Osteoblast (primary cell): ENCODE data around the gene R3HCC1L. TPM values are rescaled to one million over a fixed set of nuclear protein-coding genes. Genes with fewer than 3 reads are reported as not detected.

ENCODE experiments used
- DNase-seq: peaks from one replicate; pipeline ENCODE4 v3.0.0; 2011; ENCODE audit warnings: low spot score, mixed read lengths; ENCODE audit not compliant: insufficient read length; ENCODE audit errors: missing footprints
- H2AFZ ChIP-seq: 2 replicates; pipeline ENCODE4 v1.6.0; 2011; ENCODE audit warnings: mild to moderate bottlenecking, low read length
- H3K27ac ChIP-seq: 2 replicates; pipeline ENCODE4 v1.5.1; 2011; ENCODE audit warnings: mild to moderate bottlenecking, low read depth, low read length, moderate library complexity
- H3K27me3 ChIP-seq: 2 replicates; pipeline ENCODE4 v1.6.0; 2012; ENCODE audit warnings: mild to moderate bottlenecking, control low read depth, inconsistent platforms, low read length, moderate library complexity; ENCODE audit not compliant: insufficient read depth
- H3K36me3 ChIP-seq: 2 replicates; pipeline ENCODE4 v1.5.1; 2011; ENCODE audit warnings: mild to moderate bottlenecking, low read length, control low read depth, moderate library complexity; ENCODE audit not compliant: insufficient read depth
- H3K4me1 ChIP-seq: 2 replicates; pipeline ENCODE4 v1.5.1; 2011; ENCODE audit warnings: mild to moderate bottlenecking, low read length, control low read depth, moderate library complexity; ENCODE audit not compliant: insufficient read depth
- H3K4me2 ChIP-seq: 2 replicates; pipeline ENCODE4 v1.6.0; 2011; ENCODE audit warnings: mild to moderate bottlenecking, low read length; ENCODE audit not compliant: insufficient read depth
- H3K4me3 ChIP-seq: fragments of 200-600 bp; sonication (generic); 3 replicates; pipeline ENCODE4 v1.5.1; 2012; ENCODE audit warnings: mild to moderate bottlenecking, low read length, inconsistent platforms; ENCODE audit not compliant: insufficient read depth
- H3K79me2 ChIP-seq: 2 replicates; pipeline ENCODE4 v1.6.0; 2012; ENCODE audit warnings: mild to moderate bottlenecking, low read length, control low read depth, inconsistent platforms; ENCODE audit not compliant: insufficient read depth
- H3K9me3 ChIP-seq: 2 replicates; pipeline ENCODE4 v1.5.1; 2011; ENCODE audit warnings: low read depth, low read length, control low read depth
- H4K20me1 ChIP-seq: 2 replicates; pipeline ENCODE4 v1.6.0; 2012; ENCODE audit warnings: mild to moderate bottlenecking, low read length, control low read depth; ENCODE audit not compliant: insufficient read depth
- total RNA-seq: library from RNA; depleted of rRNA; stranded (reverse); fragments of >200 nt; gene quantifications from 2 replicates; pipeline ENCODE4 v1.2.3, GENCODE V29; 2012
- TF ChIP-seq, protein P1 (sequence below): IDR thresholded peaks from 2 replicates; pipeline ENCODE4 v1.5.1; 2011; ENCODE audit warnings: mild to moderate bottlenecking, low read depth, low read length, moderate library complexity; ENCODE audit errors: extremely low read depth

Gene R3HCC1L
- total RNA-seq, 1 donor, result 15.9 TPM

DNA sequence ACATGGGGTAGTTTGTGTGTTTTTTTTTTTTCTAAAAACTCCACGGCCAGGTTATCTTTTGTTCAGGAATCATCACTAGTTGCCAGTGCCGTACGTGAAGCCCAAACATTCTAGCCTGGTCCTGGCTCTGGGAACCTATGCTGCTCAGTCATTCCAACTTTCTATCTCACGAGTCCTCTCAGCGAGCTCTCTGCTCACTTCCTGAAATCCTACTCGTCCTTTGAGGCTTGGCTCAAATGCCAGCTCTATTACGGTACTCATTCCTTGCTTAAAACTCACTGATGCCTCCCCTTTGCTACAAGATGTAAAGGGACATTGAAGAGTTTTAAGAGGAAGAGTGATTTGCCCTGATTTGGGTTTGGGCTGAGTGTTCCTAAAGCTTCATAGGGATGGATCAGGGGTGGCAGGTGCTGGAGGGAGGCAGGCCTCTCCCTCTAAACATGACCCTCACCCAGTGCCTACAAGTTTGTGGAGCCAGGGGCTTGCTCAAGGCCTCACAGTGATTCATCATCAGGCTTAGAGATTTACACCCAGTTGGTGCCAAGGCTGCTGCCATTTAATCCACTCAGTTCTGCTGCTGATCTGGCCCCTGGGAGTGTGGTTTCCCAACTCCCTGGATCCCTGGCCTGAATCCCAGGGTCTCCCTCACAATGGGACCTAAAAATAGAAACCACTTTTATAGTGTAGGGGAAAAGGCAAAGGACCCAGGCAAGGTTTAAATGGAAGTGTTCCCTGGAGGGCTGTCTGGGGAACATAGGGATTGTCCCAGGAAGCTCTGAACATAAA lies 46.1 kb upstream of the R3HCC1L start:
- no peaks in the 10 kb centered on the region for H3K79me2 ChIP-seq
- no peak overlapping the region for H3K27ac ChIP-seq
- H3K4me3 ChIP-seq, result no peak overlapping the region
- no peaks in the 10 kb centered on the region for H3K4me1 ChIP-seq
- H3K36me3 ChIP-seq, result no peaks in the 10 kb centered on the region
- TF ChIP-seq, protein P1, sequence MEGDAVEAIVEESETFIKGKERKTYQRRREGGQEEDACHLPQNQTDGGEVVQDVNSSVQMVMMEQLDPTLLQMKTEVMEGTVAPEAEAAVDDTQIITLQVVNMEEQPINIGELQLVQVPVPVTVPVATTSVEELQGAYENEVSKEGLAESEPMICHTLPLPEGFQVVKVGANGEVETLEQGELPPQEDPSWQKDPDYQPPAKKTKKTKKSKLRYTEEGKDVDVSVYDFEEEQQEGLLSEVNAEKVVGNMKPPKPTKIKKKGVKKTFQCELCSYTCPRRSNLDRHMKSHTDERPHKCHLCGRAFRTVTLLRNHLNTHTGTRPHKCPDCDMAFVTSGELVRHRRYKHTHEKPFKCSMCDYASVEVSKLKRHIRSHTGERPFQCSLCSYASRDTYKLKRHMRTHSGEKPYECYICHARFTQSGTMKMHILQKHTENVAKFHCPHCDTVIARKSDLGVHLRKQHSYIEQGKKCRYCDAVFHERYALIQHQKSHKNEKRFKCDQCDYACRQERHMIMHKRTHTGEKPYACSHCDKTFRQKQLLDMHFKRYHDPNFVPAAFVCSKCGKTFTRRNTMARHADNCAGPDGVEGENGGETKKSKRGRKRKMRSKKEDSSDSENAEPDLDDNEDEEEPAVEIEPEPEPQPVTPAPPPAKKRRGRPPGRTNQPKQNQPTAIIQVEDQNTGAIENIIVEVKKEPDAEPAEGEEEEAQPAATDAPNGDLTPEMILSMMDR, result no peak
- no peak overlapping the region for H2AFZ ChIP-seq
- peaks cover 3% of the 10 kb centered on the region for H4K20me1 ChIP-seq
- no peaks in the 10 kb centered on the region for H3K9me3 ChIP-seq
- H3K4me2 ChIP-seq, result no peak overlapping the region
- peak; percentile 78 for DNase-seq
- H3K27me3 ChIP-seq, result no peaks in the 10 kb centered on the region

DNA sequence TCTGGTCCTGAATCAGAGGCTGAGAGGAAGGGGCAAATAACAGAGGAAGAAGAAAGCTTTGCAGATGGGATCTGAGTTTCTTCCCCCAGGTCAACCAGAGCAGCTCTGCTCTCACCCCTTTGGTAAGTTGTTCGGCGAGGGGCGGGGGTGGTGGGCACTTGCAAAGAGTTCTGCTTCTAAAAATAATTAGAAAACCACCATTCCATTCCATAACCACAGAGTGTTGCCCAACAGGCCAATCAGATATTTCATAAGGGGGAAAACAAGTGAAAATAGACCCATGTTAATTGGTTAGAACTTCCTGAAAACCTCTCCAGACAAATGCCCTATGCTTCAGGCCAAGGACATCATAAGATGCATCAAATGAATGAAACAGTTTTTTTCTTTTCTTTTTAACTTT lies 43.6 kb upstream of the R3HCC1L start:
- Histone ChIP-seq H3K4me1 (no peaks in the 10 kb centered on the region), H3K4me3 (no peak overlapping the region), H4K20me1 (peaks cover 3% of the 10 kb centered on the region), H2AFZ (no peak overlapping the region), H3K27me3 (no peaks in the 10 kb centered on the region), H3K79me2 (no peaks in the 10 kb centered on the region), H3K36me3 (no peaks in the 10 kb centered on the region), H3K27ac (no peak overlapping the region), H3K4me2 (no peak overlapping the region), H3K9me3 (no peaks in the 10 kb centered on the region)
- DNase-seq, result no peak
- TF ChIP-seq, protein P1, result no peak

DNA sequence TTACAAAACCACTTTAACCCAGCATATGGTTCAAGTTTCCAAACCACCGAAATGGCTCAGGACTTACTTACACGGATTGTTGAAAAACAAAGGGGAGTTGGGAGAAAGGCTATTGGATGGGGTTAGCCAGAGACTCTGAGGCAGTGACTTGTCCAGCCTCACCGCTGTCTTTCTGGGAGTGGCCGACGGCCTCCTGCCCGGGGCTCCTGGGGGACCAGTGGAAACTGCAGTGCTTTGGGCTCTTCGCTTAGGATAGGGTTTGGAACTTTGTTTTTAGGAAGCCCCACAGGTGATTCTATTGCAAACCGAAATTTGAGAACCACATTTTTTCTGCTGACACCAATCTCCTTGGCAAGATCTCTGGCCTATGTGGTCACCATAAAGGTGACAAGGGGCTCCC lies 38.1 kb upstream of the R3HCC1L start:
- Histone ChIP-seq H3K9me3 (no peaks in the 10 kb centered on the region), H3K4me1 (no peaks in the 10 kb centered on the region), H3K27ac (no peak overlapping the region), H3K4me2 (no peak overlapping the region), H3K79me2 (no peaks in the 10 kb centered on the region), H3K36me3 (no peaks in the 10 kb centered on the region), H3K4me3 (no peak overlapping the region), H3K27me3 (no peaks in the 10 kb centered on the region), H4K20me1 (no peaks in the 10 kb centered on the region), H2AFZ (no peak overlapping the region)
- TF ChIP-seq, protein P1, result no peak
- DNase-seq, result no peak

DNA sequence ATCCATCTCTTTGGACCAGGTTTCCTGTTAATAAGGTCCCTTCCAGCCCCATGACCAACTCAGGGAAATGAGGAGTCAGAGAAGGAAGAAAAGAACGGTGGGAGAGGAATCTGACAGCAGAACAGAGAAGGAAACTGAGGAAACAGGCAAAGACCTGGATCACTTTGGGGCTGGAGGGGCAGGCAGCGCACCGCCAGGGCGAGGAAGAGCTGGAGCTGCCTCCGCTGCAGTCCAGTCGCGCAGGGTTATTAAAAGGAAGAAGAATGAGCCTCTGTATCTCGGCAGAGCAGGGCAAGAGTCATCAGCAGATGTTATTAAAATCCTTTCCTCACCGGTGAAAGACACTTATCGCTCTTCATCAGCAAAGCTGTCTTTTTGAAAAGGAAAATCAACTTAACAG lies 37.7 kb upstream of the R3HCC1L start:
- Histone ChIP-seq H2AFZ (no peak overlapping the region), H3K79me2 (no peaks in the 10 kb centered on the region), H3K27ac (no peak overlapping the region), H3K4me1 (no peaks in the 10 kb centered on the region), H3K9me3 (no peaks in the 10 kb centered on the region), H4K20me1 (no peaks in the 10 kb centered on the region), H3K36me3 (no peaks in the 10 kb centered on the region), H3K4me3 (no peak overlapping the region), H3K27me3 (no peaks in the 10 kb centered on the region), H3K4me2 (no peak overlapping the region)
- TF ChIP-seq, protein P1, result no peak
- no peak for DNase-seq
